RWPE1 (cell line): ENCODE data around the gene GSX2.
"Not testable (repeated sequence)": the region's sequence is repeated elsewhere in the genome, so short reads cannot be mapped to it uniquely, and the experiment has no call there.

Experiments
- CTCF ChIA-PET: fragments of 350-600 bp; sonication (Branson Sonifier 250); formaldehyde crosslinking; extraction: SDS; loops from one replicate; lab custom pipeline; 2021; lab: Yijun Ruan, JAX
- POLR2A ChIA-PET: fragments of 400-600 bp; formaldehyde crosslinking; extraction: SDS; loops from one replicate; lab custom pipeline; 2020; ENCODE audit warnings: antibody characterized with exemption; ENCODE audit not compliant: low non-redundant PET; lab: Yijun Ruan, JAX
- DNase-seq: peaks from one replicate; pipeline ENCODE4 v3.0.0; 2012; ENCODE audit warnings: low spot score
- H3K27ac ChIP-seq: fragments of 450-650 bp; 2 replicates; pipeline ENCODE4 v1.5.1; 2017
- TF ChIP-seq, protein P1 (sequence below): fragments of 450-650 bp; conservative IDR thresholded peaks from 2 replicates; pipeline ENCODE4 v1.5.1; 2017; ENCODE audit warnings: low read depth, mild to moderate bottlenecking

Gene GSX2

DNA sequence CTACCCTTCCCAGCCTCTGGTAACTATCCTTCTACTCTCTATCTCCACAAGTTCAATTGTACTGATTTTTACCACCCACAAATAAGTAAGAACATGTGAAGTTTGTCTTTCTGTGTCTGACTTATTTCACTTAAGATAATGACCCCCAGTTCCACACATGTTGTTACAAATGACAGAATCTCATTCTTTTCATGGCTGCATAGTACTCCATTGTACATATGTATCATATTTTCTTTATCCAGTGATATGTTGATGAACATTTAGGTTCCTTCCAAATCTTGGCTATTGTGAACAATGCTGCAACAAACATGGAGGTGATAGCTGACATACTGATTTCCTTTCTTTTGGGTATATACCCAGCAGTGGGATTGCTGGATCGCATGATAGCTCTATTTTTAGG lies 27.7 kb downstream of the GSX2 start:
- H3K27ac ChIP-seq = no peak overlapping the region
- TF ChIP-seq, protein P1, sequence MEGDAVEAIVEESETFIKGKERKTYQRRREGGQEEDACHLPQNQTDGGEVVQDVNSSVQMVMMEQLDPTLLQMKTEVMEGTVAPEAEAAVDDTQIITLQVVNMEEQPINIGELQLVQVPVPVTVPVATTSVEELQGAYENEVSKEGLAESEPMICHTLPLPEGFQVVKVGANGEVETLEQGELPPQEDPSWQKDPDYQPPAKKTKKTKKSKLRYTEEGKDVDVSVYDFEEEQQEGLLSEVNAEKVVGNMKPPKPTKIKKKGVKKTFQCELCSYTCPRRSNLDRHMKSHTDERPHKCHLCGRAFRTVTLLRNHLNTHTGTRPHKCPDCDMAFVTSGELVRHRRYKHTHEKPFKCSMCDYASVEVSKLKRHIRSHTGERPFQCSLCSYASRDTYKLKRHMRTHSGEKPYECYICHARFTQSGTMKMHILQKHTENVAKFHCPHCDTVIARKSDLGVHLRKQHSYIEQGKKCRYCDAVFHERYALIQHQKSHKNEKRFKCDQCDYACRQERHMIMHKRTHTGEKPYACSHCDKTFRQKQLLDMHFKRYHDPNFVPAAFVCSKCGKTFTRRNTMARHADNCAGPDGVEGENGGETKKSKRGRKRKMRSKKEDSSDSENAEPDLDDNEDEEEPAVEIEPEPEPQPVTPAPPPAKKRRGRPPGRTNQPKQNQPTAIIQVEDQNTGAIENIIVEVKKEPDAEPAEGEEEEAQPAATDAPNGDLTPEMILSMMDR = no peak
- DNase-seq = no peak
- ChIA-PET POLR2A (no interaction called here), CTCF (interaction anchor here (0.6 kb wide), 1 partner anchor 1813 kb away, joined by 3 read pairs; no protein-coding TSS in a partner anchor)

DNA sequence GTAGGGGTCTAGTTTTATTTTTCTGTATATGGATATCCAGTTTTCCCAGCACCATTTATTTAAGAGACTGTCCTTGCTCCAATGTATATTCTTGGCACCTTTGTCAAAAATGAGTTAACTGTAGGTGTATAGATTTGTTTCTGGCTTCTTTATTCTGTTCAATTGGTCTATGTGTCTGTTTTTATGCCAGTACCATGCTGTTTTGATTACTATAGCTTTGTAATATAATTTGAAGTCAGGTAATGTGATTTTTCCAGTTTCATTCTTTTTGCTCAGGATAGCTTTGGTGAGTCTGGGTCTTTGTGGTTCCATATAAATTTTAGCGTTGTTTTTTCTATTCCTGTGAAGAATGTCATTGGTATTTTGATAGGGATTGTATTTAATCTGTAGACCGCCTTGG lies 28.7 kb downstream of the GSX2 start:
- H3K27ac ChIP-seq, POLR2A ChIA-PET, DNase-seq: not testable (repeated sequence)
- CTCF ChIA-PET = interaction anchor here (0.6 kb wide), 1 partner anchor 21 kb away, joined by 4 read pairs; no protein-coding TSS in a partner anchor

DNA sequence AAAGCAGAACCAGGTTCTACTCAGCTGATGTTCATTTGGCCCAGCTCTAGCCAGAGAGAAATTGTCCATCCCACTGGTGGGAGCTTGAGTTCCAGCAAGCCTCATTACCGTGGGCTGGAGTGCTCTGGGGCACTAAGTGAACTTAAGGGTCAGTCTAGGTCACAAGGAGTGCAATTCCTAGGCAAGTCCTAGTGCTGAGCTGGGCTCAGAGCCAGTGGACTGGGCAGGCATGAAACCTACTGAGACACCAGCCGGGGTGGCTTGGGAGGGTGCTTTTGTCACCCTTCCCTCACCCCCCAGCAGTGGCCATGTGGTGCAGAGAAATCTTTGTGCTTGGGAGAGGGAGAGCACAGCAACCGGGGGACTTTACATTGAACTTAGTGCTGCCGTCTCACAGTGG lies 39.4 kb downstream of the GSX2 start:
- ChIA-PET CTCF (no interaction called here), POLR2A (no interaction called here)
- no peak for DNase-seq
- no peak overlapping the region for H3K27ac ChIP-seq
- TF ChIP-seq, protein P1 = no peak

DNA sequence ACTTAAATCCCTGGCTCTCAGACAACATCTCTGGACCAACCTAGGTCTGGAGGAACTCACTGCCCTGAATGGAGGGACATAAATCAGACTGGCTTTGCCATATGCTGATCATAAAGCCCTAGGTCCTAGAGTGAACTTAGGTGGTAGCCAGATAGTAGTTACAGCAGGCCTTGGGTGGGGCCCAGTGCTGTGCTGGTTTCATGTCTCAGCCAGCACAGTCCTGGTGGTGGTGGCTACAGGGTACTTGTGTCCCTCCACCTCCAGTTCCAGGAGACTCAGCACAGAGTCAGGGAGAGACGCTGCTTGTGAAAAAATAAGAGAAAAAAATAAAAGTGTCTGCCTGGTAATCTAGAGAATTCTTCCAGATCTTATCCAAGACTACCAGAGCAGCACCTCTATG lies 40.3 kb downstream of the GSX2 start:
- no peak for DNase-seq
- TF ChIP-seq, protein P1 = no peak
- no peak overlapping the region for H3K27ac ChIP-seq
- POLR2A ChIA-PET = no interaction called here
- CTCF ChIA-PET = interaction anchor here (0.7 kb wide), 1 partner anchor 67 kb away, joined by 3 read pairs; no protein-coding TSS in a partner anchor

DNA sequence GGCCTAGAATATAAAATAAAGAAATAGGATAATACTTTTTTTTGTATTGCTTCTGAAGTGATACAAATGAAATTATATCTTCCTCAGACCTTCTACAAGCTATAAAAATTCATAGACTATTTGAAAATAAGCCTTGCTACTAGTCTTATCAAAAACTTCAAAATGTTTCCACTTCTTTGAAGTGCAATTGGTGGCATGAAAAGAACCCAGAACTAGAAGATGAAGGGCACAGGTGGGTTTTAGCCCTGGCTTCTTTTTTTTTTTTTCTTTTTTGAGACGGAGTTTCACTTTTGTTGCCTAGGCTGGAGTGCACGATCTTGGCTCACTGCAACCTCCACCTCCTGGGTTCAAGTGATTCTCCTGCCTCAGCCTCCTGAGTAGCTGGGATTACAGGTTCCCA lies 44.2 kb downstream of the GSX2 start:
- H3K27ac ChIP-seq = no peak overlapping the region

DNA sequence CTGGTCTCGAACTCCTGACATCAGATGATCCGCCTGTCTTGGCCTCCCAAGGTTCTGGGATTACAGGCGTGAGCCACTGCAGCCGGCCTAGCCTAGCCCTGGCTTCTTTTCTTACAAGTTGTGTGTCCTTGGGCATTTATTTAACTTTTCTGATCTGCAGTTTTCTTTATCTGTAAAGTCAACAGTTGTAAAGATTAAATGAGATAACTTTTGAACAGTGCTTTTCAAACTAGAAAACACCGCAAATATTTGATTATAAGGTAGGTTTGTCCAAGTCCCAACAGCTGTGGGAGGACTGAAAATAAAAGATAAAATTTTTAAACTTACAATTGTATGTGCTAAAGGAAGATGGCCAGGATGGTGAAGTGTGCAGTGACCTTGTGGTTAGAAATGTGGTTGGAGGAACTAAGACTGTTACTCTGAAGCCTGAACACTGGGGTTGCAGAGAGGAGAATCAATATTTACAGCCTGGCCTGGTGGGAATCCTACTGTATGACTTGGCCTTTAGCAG lies 44.8 kb downstream of the GSX2 start:
- TF ChIP-seq, protein P1 = no peak
- H3K27ac ChIP-seq = no peak overlapping the region
- POLR2A ChIA-PET = no interaction called here
- no peak for DNase-seq
- CTCF ChIA-PET = no interaction called here

More for the DNA sequence above, 44.2 kb downstream of the GSX2 start:
- ChIA-PET POLR2A (no interaction called here), CTCF (no interaction called here)
- no peak for DNase-seq
- TF ChIP-seq, protein P1 = no peak

DNA sequence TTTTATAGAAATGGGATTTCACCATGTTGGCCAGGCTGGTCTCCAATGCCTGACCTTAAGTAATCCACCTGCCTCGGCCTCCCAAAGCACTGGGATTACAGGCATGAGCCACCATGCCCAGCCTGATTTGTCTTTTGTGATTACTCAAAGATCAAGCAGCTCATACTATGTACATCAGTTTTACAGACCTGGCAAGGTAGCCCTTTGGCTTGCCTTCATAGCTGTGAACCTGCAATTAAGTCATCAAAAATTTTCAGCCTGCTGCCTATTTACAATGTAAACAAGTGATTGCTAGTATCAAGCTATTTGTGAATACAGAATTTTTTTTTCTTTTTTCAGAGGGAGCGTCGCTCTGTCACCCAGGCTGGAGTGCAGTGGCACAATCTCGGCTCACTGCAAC lies 46.2 kb downstream of the GSX2 start:
- no peak overlapping the region for H3K27ac ChIP-seq
- POLR2A ChIA-PET = no interaction called here
- TF ChIP-seq, protein P1 = no peak
- DNase-seq = no peak
- CTCF ChIA-PET = interaction anchor here (0.6 to 0.7 kb wide), 2 partner anchors 143 to 227 kb away, joined by 3 to 4 read pairs; no protein-coding TSS in a partner anchor
